HG03025 (cell line): ENCODE measurements around the gene TTBK2.
"Not testable (repeated sequence)": the region's sequence is repeated elsewhere in the genome, so short reads cannot be mapped to it uniquely, and the experiment has no call there.

Experiments
- ATAC-seq: cut with Tn5 transposase; IDR thresholded peaks from one replicate; pipeline ENCODE4 v1.9.1; 2021; ENCODE audit warnings: mild to moderate bottlenecking, moderate library complexity; ENCODE audit not compliant: unreplicated experiment, low FRiP score

The TTBK2 gene

GRCh38 chr15:42911058-42911592, 9.5 kb downstream of the TTBK2 start:
- ATAC-seq, result no peak

- ATAC-seq, result no peak
Measured at GRCh38 chr15:42908538-42908937, 12.0 kb downstream of the TTBK2 start.

GRCh38 chr15:42903388-42904324, 16.9 kb downstream of the TTBK2 start:
- ATAC-seq, result no peak

GRCh38 chr15:42893911-42894310, 26.7 kb downstream of the TTBK2 start:
- not testable (repeated sequence) for ATAC-seq

GRCh38 chr15:42891569-42891968, 29.0 kb downstream of the TTBK2 start:
- ATAC-seq, result no peak

GRCh38 chr15:42890161-42890913, 30.2 kb downstream of the TTBK2 start:
- no peak for ATAC-seq

GRCh38 chr15:42887384-42887783, 33.2 kb downstream of the TTBK2 start:
- not testable (repeated sequence) for ATAC-seq

GRCh38 chr15:42880121-42880520, 40.5 kb downstream of the TTBK2 start:
- no peak for ATAC-seq

- no peak for ATAC-seq
Measured at GRCh38 chr15:42879443-42879842, 41.1 kb downstream of the TTBK2 start.

GRCh38 chr15:42876224-42876623, 44.4 kb downstream of the TTBK2 start:
- ATAC-seq, result no peak

- ATAC-seq, result no peak
Measured at GRCh38 chr15:42868683-42869082, 51.9 kb downstream of the TTBK2 start.

- ATAC-seq, result no peak
Measured at GRCh38 chr15:42863572-42864239, 56.9 kb downstream of the TTBK2 start.

GRCh38 chr15:42858999-42859789, 61.4 kb downstream of the TTBK2 start:
- ATAC-seq, result no peak

GRCh38 chr15:42858540-42858939, 62.0 kb downstream of the TTBK2 start:
- no peak for ATAC-seq

- ATAC-seq, result no peak
Measured at GRCh38 chr15:42854576-42854975, 66.0 kb downstream of the TTBK2 start.

- ATAC-seq, result no peak
Measured at GRCh38 chr15:42849836-42850235, 70.7 kb downstream of the TTBK2 start.

- ATAC-seq, result no peak
Measured at GRCh38 chr15:42848846-42849245, 71.7 kb downstream of the TTBK2 start.

- ATAC-seq, result no peak
Measured at GRCh38 chr15:42846647-42847046, 73.9 kb downstream of the TTBK2 start.

- ATAC-seq, result no peak
Measured at GRCh38 chr15:42845581-42845980, 75.0 kb downstream of the TTBK2 start.

- ATAC-seq, result no peak
Measured at GRCh38 chr15:42843699-42844098, 76.9 kb downstream of the TTBK2 start.
